Caco-2 (cell line): ENCODE results near the gene TALDO1. TPM values are rescaled to one million over a fixed set of nuclear protein-coding genes. Genes with fewer than 3 reads are reported as not detected.

Experiments used
- BruUV-seq: library from RNA; stranded (reverse); fragments of 400-500 nt; replicated peaks from 2 replicates; lab custom pipeline; 2021; lab: Mats Ljungman, UMichigan
- CTCF ChIA-PET: fragments of 300-600 bp; sonication (Branson Sonifier 250); formaldehyde crosslinking; loops from one replicate; lab custom pipeline; 2022; ENCODE audit warnings: antibody characterized with exemption; lab: Charles Lee
- POLR2A ChIA-PET: fragments of 300-600 bp; sonication (Branson Sonifier 250); formaldehyde crosslinking; loops from one replicate; lab custom pipeline; 2022; ENCODE audit warnings: antibody characterized with exemption; lab: Charles Lee
- DNase-seq, 2 experiments: peaks; one replicate each; pipeline versions ENCODE4 v3.0.0 to v3.0.0-alpha.2; 2020 to 2022
- H3K27me3 ChIP-seq: replicated peaks from 2 replicates; pipeline ENCODE4 v1.6.0; 2011; ENCODE audit warnings: low read length; ENCODE audit not compliant: control insufficient read depth, insufficient read depth
- H3K36me3 ChIP-seq: 2 replicates; pipeline ENCODE4 v1.5.1; 2011; ENCODE audit warnings: low read length; ENCODE audit not compliant: control insufficient read depth, insufficient read depth
- H3K4me1 ChIP-seq: fragments of 250-450 bp; sonication (Bioruptor Pico); 2 replicates; pipeline ENCODE4 v1.5.1; 2020; ENCODE audit warnings: mild to moderate bottlenecking
- H3K4me3 ChIP-seq: 2 replicates; pipeline ENCODE4 v1.5.1; 2011; ENCODE audit warnings: low read depth, mild to moderate bottlenecking, control low read depth, low read length
- H3K9me3 ChIP-seq: fragments of 250-450 bp; sonication (Bioruptor Pico); 2 replicates; pipeline ENCODE4 v1.5.1; 2020; ENCODE audit warnings: mild to moderate bottlenecking, moderate library complexity
- H3K27ac Mint-ChIP-seq: one replicate; pipeline ENCODE4 v1.8.0; 2022; ENCODE audit warnings: mixed read lengths; ENCODE audit not compliant: unreplicated experiment
- H3K27me3 Mint-ChIP-seq: one replicate; pipeline ENCODE4 v1.8.0; 2022; ENCODE audit warnings: mixed read lengths; ENCODE audit not compliant: insufficient read depth, unreplicated experiment
- H3K36me3 Mint-ChIP-seq: one replicate; pipeline ENCODE4 v1.8.0; 2022; ENCODE audit warnings: mild to moderate bottlenecking, mixed read lengths; ENCODE audit not compliant: insufficient read depth, unreplicated experiment
- H3K4me1 Mint-ChIP-seq: one replicate; pipeline ENCODE4 v1.8.0; 2022; ENCODE audit warnings: low read depth, mixed read lengths; ENCODE audit not compliant: unreplicated experiment
- H3K4me3 Mint-ChIP-seq: one replicate; pipeline ENCODE4 v1.8.0; 2022; ENCODE audit warnings: mild to moderate bottlenecking, moderate library complexity, mixed read lengths; ENCODE audit not compliant: unreplicated experiment
- H3K9me3 Mint-ChIP-seq: one replicate; pipeline ENCODE4 v1.8.0; 2022; ENCODE audit warnings: mixed read lengths; ENCODE audit not compliant: unreplicated experiment
- intact Hi-C: fragments of 100-400 bp; cut with micrococcal nuclease; formaldehyde crosslinking; loops from one replicate; pipeline ENCODE4 v1.10.0; 2022; ENCODE audit not compliant: unreplicated experiment
- total RNA-seq: library from RNA; stranded (reverse); gene quantifications from 2 replicates; pipeline ENCODE4 v1.2.3, GENCODE V29; 2022
- TF ChIP-seq, protein P1 (sequence below), 2 experiments: fragments of 200-600 bp in 1 of 2; IDR thresholded peaks; 1 replicate in 1 of 2; 2 replicates in 1 of 2; pipeline versions ENCODE4 v1.5.1 to v1.8.0; 2011 to 2022; ENCODE audit warnings: antibody characterized with exemption in 1 of 2, control low read depth in 1 of 2, inconsistent platforms in 1 of 2, low read depth in 1 of 2, low read length in 1 of 2, mild to moderate bottlenecking in 1 of 2, moderate library complexity in 1 of 2; ENCODE audit not compliant: insufficient read depth in 1 of 2, severe bottlenecking in 1 of 2, unreplicated experiment in 1 of 2

The TALDO1 gene
- total RNA-seq, 1 experiment from 2014 or later = 293 TPM

DNA sequence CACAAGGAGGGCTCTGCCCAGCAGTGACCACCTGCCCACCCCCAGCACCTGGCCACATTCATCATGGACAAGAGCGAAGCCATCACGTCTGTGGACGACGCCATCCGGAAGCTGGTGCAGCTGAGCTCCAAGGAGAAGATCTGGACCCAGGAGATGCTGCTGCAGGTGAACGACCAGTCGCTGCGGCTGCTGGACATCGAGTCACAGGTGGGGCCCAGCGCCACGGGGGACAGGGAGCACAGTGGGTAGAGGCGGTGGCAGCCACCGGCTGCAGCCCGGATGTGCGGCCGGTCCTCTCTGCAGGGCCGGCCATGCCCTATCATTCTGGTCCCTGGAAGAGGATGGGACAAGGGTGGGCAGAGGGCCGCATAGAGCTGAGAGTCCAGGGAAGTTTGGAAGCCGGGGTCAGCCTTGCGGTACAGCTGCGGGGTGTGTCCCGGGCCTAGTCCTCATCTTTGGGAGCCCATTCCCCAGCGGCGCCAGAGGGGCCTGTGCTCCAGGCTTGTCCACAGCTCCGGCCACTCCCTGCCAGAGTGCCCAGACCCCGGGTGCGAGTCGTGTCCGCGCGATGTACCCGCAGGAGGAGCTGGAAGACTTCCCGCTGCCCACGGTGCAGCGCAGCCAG is 27.1 kb upstream of the TALDO1 start:
- Mint-ChIP-seq H3K9me3 (no peaks in the 10 kb centered on the region), H3K4me1 (peaks cover 4% of the 10 kb centered on the region), H3K36me3 (peaks cover 79% of the 10 kb centered on the region), H3K27me3 (no peaks in the 10 kb centered on the region), H3K4me3 (no peak overlapping the region), H3K27ac (peak overlapping the region; percentile 79)
- Histone ChIP-seq H3K36me3 (peaks cover 7% of the 10 kb centered on the region), H3K4me3 (no peak overlapping the region), H3K27me3 (no peaks in the 10 kb centered on the region), H3K9me3 (no peaks in the 10 kb centered on the region), H3K4me1 (peaks cover 2% of the 10 kb centered on the region; the same call in 1 of the 2 replicates)
- ChIA-PET POLR2A (interaction anchor here (0.9 kb wide), 1 partner anchor 26 kb away, joined by 5 read pairs; no protein-coding TSS in a partner anchor), CTCF (no interaction called here)
- BruUV-seq = no TSS peak
- intact Hi-C loops = loop anchor here (10.0 kb wide), 1 partner anchor 165 kb away; no protein-coding TSS in a partner anchor
- TF ChIP-seq, protein P1, sequence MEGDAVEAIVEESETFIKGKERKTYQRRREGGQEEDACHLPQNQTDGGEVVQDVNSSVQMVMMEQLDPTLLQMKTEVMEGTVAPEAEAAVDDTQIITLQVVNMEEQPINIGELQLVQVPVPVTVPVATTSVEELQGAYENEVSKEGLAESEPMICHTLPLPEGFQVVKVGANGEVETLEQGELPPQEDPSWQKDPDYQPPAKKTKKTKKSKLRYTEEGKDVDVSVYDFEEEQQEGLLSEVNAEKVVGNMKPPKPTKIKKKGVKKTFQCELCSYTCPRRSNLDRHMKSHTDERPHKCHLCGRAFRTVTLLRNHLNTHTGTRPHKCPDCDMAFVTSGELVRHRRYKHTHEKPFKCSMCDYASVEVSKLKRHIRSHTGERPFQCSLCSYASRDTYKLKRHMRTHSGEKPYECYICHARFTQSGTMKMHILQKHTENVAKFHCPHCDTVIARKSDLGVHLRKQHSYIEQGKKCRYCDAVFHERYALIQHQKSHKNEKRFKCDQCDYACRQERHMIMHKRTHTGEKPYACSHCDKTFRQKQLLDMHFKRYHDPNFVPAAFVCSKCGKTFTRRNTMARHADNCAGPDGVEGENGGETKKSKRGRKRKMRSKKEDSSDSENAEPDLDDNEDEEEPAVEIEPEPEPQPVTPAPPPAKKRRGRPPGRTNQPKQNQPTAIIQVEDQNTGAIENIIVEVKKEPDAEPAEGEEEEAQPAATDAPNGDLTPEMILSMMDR (IDR thresholded peaks at IDR 0.05; ENCODE audit: insufficient read depth in 1 of 2, low read depth in 1 of 2, low read length in 1 of 2, severe bottlenecking in 1 of 2, unreplicated experiment in 1 of 2) = no peak
- no peak for DNase-seq

DNA sequence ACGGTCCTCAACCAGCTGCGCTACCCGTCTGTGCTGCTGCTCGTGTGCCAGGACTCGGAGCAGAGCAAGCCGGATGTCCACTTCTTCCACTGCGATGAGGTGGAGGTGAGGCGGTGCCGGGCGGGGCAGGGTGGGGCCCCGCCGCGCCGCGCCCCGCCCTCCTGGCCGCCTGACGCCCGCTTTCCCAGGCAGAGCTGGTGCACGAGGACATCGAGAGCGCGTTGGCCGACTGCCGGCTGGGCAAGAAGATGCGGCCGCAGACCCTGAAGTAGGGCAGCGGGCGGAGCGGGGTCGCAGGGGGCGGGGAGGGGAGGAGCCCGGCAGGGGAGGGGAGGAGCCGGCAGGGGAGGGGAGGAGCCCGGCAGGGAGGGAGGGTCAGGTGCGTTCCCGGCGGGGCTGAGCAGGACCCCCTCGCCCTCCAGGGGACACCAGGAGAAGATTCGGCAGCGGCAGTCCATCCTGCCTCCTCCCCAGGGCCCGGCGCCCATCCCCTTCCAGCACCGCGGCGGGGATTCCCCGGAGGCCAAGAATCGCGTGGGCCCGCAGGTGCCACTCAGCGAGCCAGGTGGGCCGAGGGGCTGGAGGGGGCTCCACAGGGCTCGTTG is 26.5 kb upstream of the TALDO1 start:
- Histone ChIP-seq H3K36me3 (peaks cover 7% of the 10 kb centered on the region), H3K9me3 (no peaks in the 10 kb centered on the region), H3K4me1 (no peaks in the 10 kb centered on the region), H3K27me3 (no peaks in the 10 kb centered on the region), H3K4me3 (no peak overlapping the region)
- Mint-ChIP-seq H3K4me1 (no peaks in the 10 kb centered on the region), H3K27me3 (no peaks in the 10 kb centered on the region), H3K4me3 (no peak overlapping the region), H3K36me3 (peaks cover 79% of the 10 kb centered on the region), H3K27ac (no peak overlapping the region), H3K9me3 (no peaks in the 10 kb centered on the region)
- no peak for DNase-seq
- intact Hi-C loops = loop anchor here (10.0 kb wide), 1 partner anchor 166 kb away; no protein-coding TSS in a partner anchor
- ChIA-PET POLR2A (no interaction called here), CTCF (no interaction called here)
- BruUV-seq = no TSS peak
- TF ChIP-seq, protein P1 (IDR thresholded peaks at IDR 0.05; ENCODE audit: insufficient read depth in 1 of 2, low read depth in 1 of 2, low read length in 1 of 2, severe bottlenecking in 1 of 2, unreplicated experiment in 1 of 2) = no peak

DNA sequence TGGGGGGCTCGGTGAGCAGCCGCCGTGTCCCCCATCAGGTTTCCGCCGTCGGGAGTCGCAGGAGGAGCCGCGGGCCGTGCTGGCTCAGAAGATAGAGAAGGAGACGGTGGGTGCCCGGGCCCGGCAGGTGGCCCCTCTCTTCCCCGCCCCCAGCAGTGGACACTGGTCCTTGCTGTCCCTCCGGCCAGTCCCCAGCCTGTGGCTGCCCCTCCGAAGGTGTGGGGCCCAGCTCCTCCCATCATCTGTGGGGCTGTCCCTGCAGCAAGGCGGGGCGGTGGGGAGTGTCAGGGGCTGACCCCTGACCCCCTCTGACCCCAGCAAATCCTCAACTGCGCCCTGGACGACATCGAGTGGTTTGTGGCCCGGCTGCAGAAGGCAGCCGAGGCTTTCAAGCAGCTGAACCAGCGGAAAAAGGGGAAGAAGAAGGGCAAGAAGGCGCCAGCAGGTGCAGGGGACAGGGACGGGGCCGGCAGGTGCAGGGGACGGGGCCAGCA is 26.0 kb upstream of the TALDO1 start:
- ChIA-PET POLR2A (no interaction called here), CTCF (interaction anchor here (1.3 kb wide), 1 partner anchor 167 kb away, joined by 6 read pairs; no protein-coding TSS in a partner anchor)
- no peaks in the 10 kb centered on the region for H3K9me3 ChIP-seq
- H3K27me3 ChIP-seq = no peaks in the 10 kb centered on the region
- intact Hi-C loops = loop anchor here (10.0 kb wide), 1 partner anchor 166 kb away; no protein-coding TSS in a partner anchor
- H3K4me1 ChIP-seq = no peaks in the 10 kb centered on the region
- BruUV-seq = TSS peak; percentile 17
- peaks cover 7% of the 10 kb centered on the region for H3K36me3 ChIP-seq
- Mint-ChIP-seq H3K4me1 (no peaks in the 10 kb centered on the region), H3K36me3 (peaks cover 77% of the 10 kb centered on the region), H3K4me3 (no peak overlapping the region), H3K27me3 (no peaks in the 10 kb centered on the region), H3K27ac (peak overlapping the region; percentile 42), H3K9me3 (no peaks in the 10 kb centered on the region)
- DNase-seq = no peak
- TF ChIP-seq, protein P1 (IDR thresholded peaks at IDR 0.05; ENCODE audit: insufficient read depth in 1 of 2, low read depth in 1 of 2, low read length in 1 of 2, severe bottlenecking in 1 of 2, unreplicated experiment in 1 of 2) = no peak
- H3K4me3 ChIP-seq = no peak overlapping the region
